ENCODE data around the gene SARDH.

GRCh38 chr9:133691626-133692363, 46.4 kb downstream of the SARDH start:
- no peak for TF ChIP-seq CTCF (IDR thresholded peaks at IDR 0.05 in 2 of 3, conservative IDR thresholded peaks at IDR 0.05 in 1 of 3; ENCODE audit: insufficient read depth in 2 of 3, low read depth in 1 of 3, low read length in 3 of 3)
- no peak for TF ChIP-seq SIN3A (IDR thresholded peaks at IDR 0.05; ENCODE audit: borderline replicate concordance in 2 of 2, control insufficient read depth in 1 of 2, low read depth in 2 of 2, low read length in 2 of 2)
- TF ChIP-seq SIN3B (IDR thresholded peaks at IDR 0.05; ENCODE audit: low read depth), result no peak
- TF ChIP-seq ZNF668 (CRISPR knock-in tag; IDR thresholded peaks at IDR 0.05), result no peak
- no peak for TF ChIP-seq ZNF274 (IDR thresholded peaks at IDR 0.05; ENCODE audit: borderline replicate concordance, low read depth, low read length)
- TF ChIP-seq DACH1 (IDR thresholded peaks at IDR 0.05; ENCODE audit: partially characterized antibody), result no peak
- no peak for TF ChIP-seq CBFB (CRISPR knock-in tag; IDR thresholded peaks at IDR 0.05)
- no peak for TF ChIP-seq RBM34 (IDR thresholded peaks at IDR 0.05; ENCODE audit: borderline replicate concordance, insufficient read depth, low read length)
- TF ChIP-seq REST (IDR thresholded peaks at IDR 0.05; ENCODE audit: borderline replicate concordance), result no peak
- no peak for TF ChIP-seq REST (CRISPR knock-in tag; IDR thresholded peaks at IDR 0.05; ENCODE audit: low read depth)
- TF ChIP-seq SNIP1 (IDR thresholded peaks at IDR 0.05; ENCODE audit: low read depth), result no peak
